ENCODE results near the gene RAMP1.

RAMP1 gene

DNA sequence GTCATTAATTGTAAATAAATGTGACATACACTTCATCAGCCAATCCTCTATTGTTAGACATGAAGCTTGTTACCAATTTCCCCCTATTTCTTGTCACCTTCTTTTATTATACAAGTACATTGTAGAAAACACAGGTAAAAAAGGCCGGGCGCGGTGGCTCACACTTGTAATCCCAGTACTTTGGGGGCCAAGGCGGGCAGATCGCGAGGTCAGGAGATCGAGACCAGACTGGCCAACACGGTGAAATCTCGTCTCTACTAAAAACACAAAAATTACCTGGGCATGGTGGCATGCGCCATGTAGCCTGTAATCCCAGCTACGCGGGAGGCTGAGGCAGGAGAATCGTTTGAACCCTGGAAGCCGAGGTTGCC lies 64.7 kb downstream of the RAMP1 start:
- ChIA-PET CTCF (no interaction called here), POLR2A (ENCODE audit: low non-redundant PET) (interaction anchor here (0.6 kb wide), 1 partner anchor 246 kb away, joined by 3 read pairs; no protein-coding TSS in a partner anchor)
- peak overlapping the region; percentile 78 for H3K27ac ChIP-seq
- TF ChIP-seq, protein P1, sequence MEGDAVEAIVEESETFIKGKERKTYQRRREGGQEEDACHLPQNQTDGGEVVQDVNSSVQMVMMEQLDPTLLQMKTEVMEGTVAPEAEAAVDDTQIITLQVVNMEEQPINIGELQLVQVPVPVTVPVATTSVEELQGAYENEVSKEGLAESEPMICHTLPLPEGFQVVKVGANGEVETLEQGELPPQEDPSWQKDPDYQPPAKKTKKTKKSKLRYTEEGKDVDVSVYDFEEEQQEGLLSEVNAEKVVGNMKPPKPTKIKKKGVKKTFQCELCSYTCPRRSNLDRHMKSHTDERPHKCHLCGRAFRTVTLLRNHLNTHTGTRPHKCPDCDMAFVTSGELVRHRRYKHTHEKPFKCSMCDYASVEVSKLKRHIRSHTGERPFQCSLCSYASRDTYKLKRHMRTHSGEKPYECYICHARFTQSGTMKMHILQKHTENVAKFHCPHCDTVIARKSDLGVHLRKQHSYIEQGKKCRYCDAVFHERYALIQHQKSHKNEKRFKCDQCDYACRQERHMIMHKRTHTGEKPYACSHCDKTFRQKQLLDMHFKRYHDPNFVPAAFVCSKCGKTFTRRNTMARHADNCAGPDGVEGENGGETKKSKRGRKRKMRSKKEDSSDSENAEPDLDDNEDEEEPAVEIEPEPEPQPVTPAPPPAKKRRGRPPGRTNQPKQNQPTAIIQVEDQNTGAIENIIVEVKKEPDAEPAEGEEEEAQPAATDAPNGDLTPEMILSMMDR (conservative IDR thresholded peaks at IDR 0.05; ENCODE audit: low read depth), result no peak
- no peak for DNase-seq (ENCODE audit: low spot score)

DNA sequence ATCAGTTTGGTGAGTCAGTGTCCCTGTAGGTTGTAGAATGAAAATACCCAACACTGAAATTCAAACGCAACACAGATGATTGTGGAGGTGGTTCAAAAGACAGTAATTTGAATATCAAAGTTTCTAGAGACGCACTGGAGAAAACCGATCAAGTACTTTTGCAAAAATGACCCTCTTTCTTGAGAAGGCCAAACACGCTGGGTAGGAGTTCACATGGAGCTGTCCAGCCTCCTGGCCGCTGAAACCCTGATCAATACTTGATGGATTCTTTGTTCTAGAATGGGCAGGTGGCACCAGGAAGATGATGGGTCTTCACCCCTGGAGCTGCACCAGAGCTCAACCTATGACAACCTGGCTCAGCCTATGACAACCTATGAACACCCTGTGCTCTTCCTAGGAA lies 67.7 kb downstream of the RAMP1 start:
- peak; percentile 8 for DNase-seq (ENCODE audit: low spot score)
- ChIA-PET POLR2A (ENCODE audit: low non-redundant PET) (no interaction called here), CTCF (no interaction called here)
- H3K27ac ChIP-seq, result no peak overlapping the region
- TF ChIP-seq, protein P1 (conservative IDR thresholded peaks at IDR 0.05; ENCODE audit: low read depth), result no peak

DNA sequence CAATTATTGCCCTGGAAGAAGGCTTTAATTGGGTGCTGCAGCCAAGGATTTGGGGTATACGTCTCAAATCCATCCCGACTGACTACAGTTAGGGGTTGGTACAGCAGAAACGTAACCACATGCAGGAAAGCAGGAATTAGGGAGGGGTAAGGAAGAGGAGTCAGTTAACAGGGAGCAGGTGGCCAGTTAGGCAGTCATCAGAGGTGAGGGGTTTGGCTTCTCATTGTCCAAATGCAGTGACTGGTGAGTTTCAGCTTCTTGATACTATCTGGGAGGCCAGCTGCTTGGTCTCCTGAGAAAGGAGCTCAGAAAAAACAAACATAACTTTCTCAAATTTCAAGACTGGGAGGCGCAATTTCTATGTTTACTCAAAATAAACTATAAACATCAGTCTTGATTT lies 68.6 kb downstream of the RAMP1 start:
- ChIA-PET CTCF (no interaction called here), POLR2A (ENCODE audit: low non-redundant PET) (no interaction called here)
- no peak for DNase-seq (ENCODE audit: low spot score)
- TF ChIP-seq, protein P1 (conservative IDR thresholded peaks at IDR 0.05; ENCODE audit: low read depth), result no peak
- H3K27ac ChIP-seq, result no peak overlapping the region

DNA sequence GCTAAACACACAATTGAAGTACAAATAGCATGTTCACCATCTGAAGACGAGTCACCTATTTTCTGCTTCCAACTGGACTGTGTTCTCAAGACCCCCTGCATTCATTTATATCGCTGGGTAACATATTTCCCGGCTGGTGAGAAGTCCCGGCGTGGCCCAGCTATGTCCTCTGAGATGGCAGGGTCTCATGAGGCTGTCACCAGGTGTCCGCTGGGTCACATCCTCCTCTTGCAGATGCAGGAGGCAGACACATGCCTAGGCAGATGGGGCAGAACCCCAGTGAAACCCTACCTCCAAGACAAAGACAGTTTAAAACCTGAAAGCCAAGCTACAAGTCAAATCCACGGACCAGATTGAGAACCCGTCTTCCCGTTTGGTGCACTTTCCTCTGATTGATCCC lies 70.6 kb downstream of the RAMP1 start:
- ChIA-PET POLR2A (ENCODE audit: low non-redundant PET) (no interaction called here), CTCF (interaction anchor here (0.6 kb wide), 1 partner anchor 202 kb away, joined by 3 read pairs; no protein-coding TSS in a partner anchor)
- TF ChIP-seq, protein P1 (conservative IDR thresholded peaks at IDR 0.05; ENCODE audit: low read depth), result no peak
- no peak for DNase-seq (ENCODE audit: low spot score)
- H3K27ac ChIP-seq, result no peak overlapping the region

DNA sequence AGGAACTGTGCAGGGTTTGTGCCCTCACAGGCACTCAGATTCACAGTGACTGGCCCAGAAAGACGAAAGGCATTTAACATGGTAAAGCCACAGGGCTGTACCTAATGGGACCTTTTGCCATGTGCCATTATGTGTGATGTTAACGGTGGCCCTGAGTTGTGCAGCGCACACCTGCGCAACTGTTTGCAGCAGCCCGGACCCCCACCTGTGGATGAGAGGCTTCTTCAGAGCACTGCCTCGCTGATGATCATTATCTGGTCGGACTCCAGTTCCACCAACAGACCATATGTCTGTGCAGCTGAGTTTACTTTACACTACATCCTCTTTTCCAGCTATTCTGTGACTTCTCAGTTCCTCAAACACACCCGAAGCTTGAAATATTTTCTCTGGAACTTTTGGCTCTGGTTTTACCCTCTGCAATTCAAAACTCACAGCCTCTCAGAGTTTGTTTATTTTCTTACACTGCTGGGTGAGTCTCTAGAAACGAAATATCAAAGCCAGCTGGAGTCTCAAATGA lies 71.8 kb downstream of the RAMP1 start:
- TF ChIP-seq, protein P1 (conservative IDR thresholded peaks at IDR 0.05; ENCODE audit: low read depth), result no peak
- no peak for DNase-seq (ENCODE audit: low spot score)
- H3K27ac ChIP-seq, result no peak overlapping the region
- POLR2A ChIA-PET (ENCODE audit: low non-redundant PET), result no interaction called here
- CTCF ChIA-PET, result no interaction called here

DNA sequence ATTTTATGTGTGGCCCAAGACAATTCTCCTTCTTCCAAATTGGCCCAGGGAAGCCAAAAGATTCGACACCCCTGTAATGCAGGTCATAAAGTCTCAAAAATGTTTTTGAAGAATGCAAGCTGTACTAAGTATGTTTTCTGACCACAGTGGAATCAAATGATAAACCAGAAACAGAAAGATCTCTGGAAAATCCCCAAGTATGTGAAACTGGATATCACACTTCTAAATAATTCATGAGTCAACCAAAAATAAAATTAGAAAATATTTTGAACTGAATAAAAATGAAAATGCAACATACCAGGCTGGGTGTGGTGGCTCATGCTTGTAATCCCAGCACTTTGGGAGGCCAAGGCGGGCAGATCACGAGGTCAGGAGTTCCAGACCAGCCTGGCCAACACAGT lies 73.3 kb downstream of the RAMP1 start:
- H3K27ac ChIP-seq, result peak overlapping the region; percentile 76
- POLR2A ChIA-PET (ENCODE audit: low non-redundant PET), result no interaction called here
- no peak for DNase-seq (ENCODE audit: low spot score)
- CTCF ChIA-PET, result no interaction called here
- TF ChIP-seq, protein P1 (conservative IDR thresholded peaks at IDR 0.05; ENCODE audit: low read depth), result no peak

DNA sequence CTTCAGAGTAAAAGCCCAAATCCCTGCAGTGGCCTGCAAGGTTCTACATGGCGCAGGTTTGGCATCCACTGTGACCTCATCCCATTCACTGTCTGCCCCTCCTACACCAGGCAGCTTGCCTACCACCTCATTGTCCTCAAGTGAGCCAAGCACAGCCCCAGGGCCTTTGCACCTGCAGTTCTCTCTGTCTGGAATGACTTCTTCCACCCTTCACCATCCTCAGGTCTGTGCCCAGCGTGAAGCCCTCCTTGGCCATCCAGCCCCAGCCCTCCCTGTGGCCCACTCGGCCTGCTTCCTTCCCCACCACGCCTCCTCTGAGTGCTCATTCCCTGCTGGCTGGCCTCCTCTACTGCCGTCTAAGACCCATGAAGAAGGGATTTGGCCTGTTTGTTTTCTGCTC lies 74.8 kb downstream of the RAMP1 start:
- CTCF ChIA-PET, result no interaction called here
- POLR2A ChIA-PET (ENCODE audit: low non-redundant PET), result no interaction called here
- TF ChIP-seq, protein P1 (conservative IDR thresholded peaks at IDR 0.05; ENCODE audit: low read depth), result no peak

More for the DNA sequence above, 74.8 kb downstream of the RAMP1 start:
- DNase-seq (ENCODE audit: low spot score), result no peak
- peak overlapping the region; percentile 76; the same call in 1 of the 2 replicates for H3K27ac ChIP-seq

Data from RWPE1 (cell line).